Keratinocyte (primary cell): ENCODE results near the gene ZSCAN21. TPM values are rescaled to one million over a fixed set of nuclear protein-coding genes. Genes with fewer than 3 reads are reported as not detected.
A peak's percentile ranks its signal among the peaks of the same experiment; 100 is the strongest.

ENCODE experiments used
- DNase-seq: peaks from one replicate; pipeline ENCODE4 v3.0.0-alpha.2; 2011; ENCODE audit warnings: low read depth, missing footprints, low spot score
- FAIRE-seq: peaks from 2 replicates; lab custom pipeline; 2011; peaks lifted over from hg19 to GRCh38; lab: Jason Lieb, UNC
- H2AFZ ChIP-seq: 2 replicates; pipeline ENCODE4 v1.6.0; 2012; ENCODE audit warnings: low read length, control low read depth, inconsistent platforms; ENCODE audit not compliant: control insufficient read depth
- H3K27ac ChIP-seq: 2 replicates; pipeline ENCODE4 v1.5.1; 2011; ENCODE audit warnings: low read length; ENCODE audit not compliant: control insufficient read depth, insufficient read depth
- H3K27me3 ChIP-seq: 3 replicates; pipeline ENCODE4 v1.6.0; 2011; ENCODE audit warnings: low read length; ENCODE audit not compliant: control insufficient read depth, insufficient read depth; ENCODE audit errors: extremely low read depth
- H3K36me3 ChIP-seq, 2 experiments: 2 replicates in 1 of 2; 3 replicates in 1 of 2; pipeline ENCODE4 v1.5.1; 2011; ENCODE audit warnings: low read length in 2 of 2, mild to moderate bottlenecking in 1 of 2; ENCODE audit not compliant: control insufficient read depth in 2 of 2, insufficient read depth in 2 of 2; ENCODE audit errors: extremely low read depth in 1 of 2
- H3K4me1 ChIP-seq: 3 replicates; pipeline ENCODE4 v1.5.1; 2011; ENCODE audit warnings: low read length; ENCODE audit not compliant: control insufficient read depth, insufficient read depth; ENCODE audit errors: extremely low read depth
- H3K4me2 ChIP-seq: 3 replicates; pipeline ENCODE4 v1.6.0; 2011; ENCODE audit warnings: low read depth, low read length; ENCODE audit not compliant: control insufficient read depth, insufficient read depth; ENCODE audit errors: extremely low read depth
- H3K4me3 ChIP-seq, 3 experiments: fragments of 200-600 bp in 1 of 3; sonication (generic) in 1 of 3; 2 replicates in 2 of 3; 3 replicates in 1 of 3; pipeline ENCODE4 v1.5.1; 2011 to 2016; ENCODE audit warnings: low read length in 3 of 3, mild to moderate bottlenecking in 3 of 3, control low read depth in 2 of 3, inconsistent platforms in 1 of 3, low read depth in 1 of 3, mixed read lengths in 1 of 3, mixed run types in 1 of 3, moderate library complexity in 1 of 3; ENCODE audit not compliant: control insufficient read depth in 2 of 3, insufficient read depth in 2 of 3; ENCODE audit errors: extremely low read depth in 1 of 3
- H3K79me2 ChIP-seq: 2 replicates; pipeline ENCODE4 v1.6.0; 2012; ENCODE audit warnings: low read length; ENCODE audit not compliant: control insufficient read depth, insufficient read depth
- H3K9ac ChIP-seq: 3 replicates; pipeline ENCODE4 v1.6.0; 2011; ENCODE audit warnings: low read length; ENCODE audit not compliant: control insufficient read depth, insufficient read depth; ENCODE audit errors: extremely low read depth
- H3K9me1 ChIP-seq: 3 replicates; pipeline ENCODE4 v1.6.0; 2011; ENCODE audit warnings: low read length; ENCODE audit not compliant: control insufficient read depth, insufficient read depth; ENCODE audit errors: extremely low read depth
- H3K9me3 ChIP-seq: 2 replicates; pipeline ENCODE4 v1.5.1; 2012; ENCODE audit warnings: low read depth, low read length; ENCODE audit not compliant: control insufficient read depth
- H4K20me1 ChIP-seq: 3 replicates; pipeline ENCODE4 v1.6.0; 2011; ENCODE audit warnings: low read length; ENCODE audit not compliant: control insufficient read depth, insufficient read depth; ENCODE audit errors: extremely low read depth
- CTCF ChIP-seq, 3 experiments: IDR thresholded peaks in 1 of 3; conservative IDR thresholded peaks in 1 of 3; optimal IDR thresholded peaks in 1 of 3; 2 replicates in 2 of 3; 3 replicates in 1 of 3; pipeline versions ENCODE3 to v1.5.1; 2011; ENCODE audit warnings: low read length in 3 of 3, mild to moderate bottlenecking in 3 of 3, moderate library complexity in 2 of 3, control low read depth in 1 of 3, inconsistent platforms in 1 of 3; ENCODE audit not compliant: insufficient read depth in 2 of 3; ENCODE audit errors: extremely low read depth in 1 of 3
- EZH2 ChIP-seq: IDR thresholded peaks from one replicate; pipeline ENCODE4 v1.6.1; 2012; ENCODE audit warnings: inconsistent platforms, mild to moderate bottlenecking, low read length, moderate library complexity
- dilution Hi-C: fragments of 300-500 bp; cut with MboI; formaldehyde crosslinking; loops from one replicate; pipeline ENCODE4 v1.7.0; 2020; ENCODE audit warnings: low sequenced_read_pairs; ENCODE audit not compliant: extremely low pct_ligation_motif_present
- polyA plus RNA-seq, 5 experiments: library from polyadenylated mRNA; depleted of rRNA in 3 of 5; stranded (reverse) in 3 of 5; stranded (forward) in 1 of 5; unstranded in 1 of 5; fragments of >200 nt; gene quantifications; 1 replicate in 1 of 5; 2 replicates in 3 of 5; 3 replicates in 1 of 5; pipeline versions ENCODE4 v1.2.1 to v1.2.3, GENCODE V29; 2011 to 2012; ENCODE audit warnings: missing spikeins in 2 of 5, low read depth in 1 of 5, low replicate concordance in 1 of 5

Gene ZSCAN21
- polyA plus RNA-seq, 1 donor (not counting 4 experiments of a cell fraction or from before 2014, with no cell fraction given), result 12.6 TPM

GRCh38 chr7:100021297-100021696 is 28.3 kb upstream of the ZSCAN21 start:
- no peak overlapping the region for H3K27ac ChIP-seq
- dilution Hi-C loops, result no loop called here
- peaks cover 44% of the 10 kb centered on the region for H3K4me1 ChIP-seq

GRCh38 chr7:100022621-100023020 is 27.0 kb upstream of the ZSCAN21 start:
- Histone ChIP-seq H2AFZ (no peak overlapping the region), H3K27me3 (no peaks in the 10 kb centered on the region), H3K4me2 (peak overlapping the region; percentile 65), H3K4me1 (peaks cover 39% of the 10 kb centered on the region), H3K79me2 (peaks cover 53% of the 10 kb centered on the region), H3K9ac (no peak overlapping the region), H3K36me3 (peaks cover 21 to 25% of the 10 kb centered on the region in 2 experiments), H3K4me3 (no peak overlapping the region), H4K20me1 (no peaks in the 10 kb centered on the region), H3K27ac (peak overlapping the region; percentile 16), H3K9me3 (no peaks in the 10 kb centered on the region), H3K9me1 (no peaks in the 10 kb centered on the region)
- no peak for DNase-seq
- peak; percentile 46 for FAIRE-seq
- TF ChIP-seq CTCF (optimal IDR thresholded peaks at IDR 0.05 in 1 of 3, IDR thresholded peaks at IDR 0.05 in 1 of 3, conservative IDR thresholded peaks at IDR 0.05 in 1 of 3; ENCODE audit: extremely low read depth in 1 of 3, insufficient read depth in 2 of 3, low read length in 3 of 3) (no peak), EZH2 (no peak)
- dilution Hi-C loops, result no loop called here

More at GRCh38 chr7:100021297-100021696, 28.3 kb upstream of the ZSCAN21 start:
- H3K4me3 ChIP-seq, result no peak overlapping the region
- H3K4me2 ChIP-seq, result no peak overlapping the region
- H3K27me3 ChIP-seq, result no peaks in the 10 kb centered on the region
- FAIRE-seq, result no peak
- H4K20me1 ChIP-seq, result no peaks in the 10 kb centered on the region
- peaks cover 66% of the 10 kb centered on the region for H3K79me2 ChIP-seq
- no peak for TF ChIP-seq EZH2
- H3K9me1 ChIP-seq, result no peaks in the 10 kb centered on the region
- DNase-seq, result no peak
- H2AFZ ChIP-seq, result no peak overlapping the region
- no peaks in the 10 kb centered on the region for H3K9me3 ChIP-seq
- no peak overlapping the region for H3K9ac ChIP-seq
- peaks cover 19 to 20% of the 10 kb centered on the region in 2 experiments for H3K36me3 ChIP-seq

- FAIRE-seq, result no peak
- peaks cover 45% of the 10 kb centered on the region for H3K79me2 ChIP-seq
- no peaks in the 10 kb centered on the region for H4K20me1 ChIP-seq
- peak overlapping the region; percentile 65 for H3K4me2 ChIP-seq
- H3K4me1 ChIP-seq, result peaks cover 38% of the 10 kb centered on the region
- no peaks in the 10 kb centered on the region for H3K9me1 ChIP-seq
- H3K27ac ChIP-seq, result peak overlapping the region; percentile 16
- H3K36me3 ChIP-seq, result peaks cover 20 to 25% of the 10 kb centered on the region in 2 experiments
- H3K9ac ChIP-seq, result no peak overlapping the region
- no peaks in the 10 kb centered on the region for H3K27me3 ChIP-seq
- no peak overlapping the region for H3K4me3 ChIP-seq
- dilution Hi-C loops, result no loop called here
- TF ChIP-seq EZH2 (no peak), CTCF (optimal IDR thresholded peaks at IDR 0.05 in 1 of 3, IDR thresholded peaks at IDR 0.05 in 1 of 3, conservative IDR thresholded peaks at IDR 0.05 in 1 of 3; ENCODE audit: extremely low read depth in 1 of 3, insufficient read depth in 2 of 3, low read length in 3 of 3) (no peak)
- no peak overlapping the region for H2AFZ ChIP-seq
- no peak for DNase-seq
- H3K9me3 ChIP-seq, result no peaks in the 10 kb centered on the region
These were observed 26.0 kb upstream of the ZSCAN21 start for GRCh38 chr7:100023526-100023925.
